ENCODE measurements around the gene SOX2. TPM values are rescaled to one million over a fixed set of nuclear protein-coding genes. Genes with fewer than 3 reads are reported as not detected.

Gene SOX2
- total and polyA plus RNA-seq, 2 experiments from 2014 or later = 2.2 to 3.5 TPM

GRCh38 chr3:181692311-181693145 lies 19.2 kb upstream of the SOX2 start:
- no peak for DNase-seq (ENCODE audit: low spot score)
- 38% methylated on average over 2 of the region's 2 CpGs for WGBS (ENCODE audit: low lambda C conversion rate, missing lambda C conversion rate)
- Histone ChIP-seq H2AFZ (no peak overlapping the region), H3K79me2 (no peaks in the 10 kb centered on the region), H3K9me2 (replicated peaks; ENCODE audit: insufficient read depth) (no peaks in the 10 kb centered on the region), H3K9me3 (ENCODE audit: low read depth) (no peaks in the 10 kb centered on the region), H4K20me1 (ENCODE audit: insufficient read depth, poor library complexity, severe bottlenecking) (no peaks in the 10 kb centered on the region), H3K36me3 (replicated peaks; ENCODE audit: insufficient read depth, low read depth) (no peaks in the 10 kb centered on the region), H3K4me1 (ENCODE audit: insufficient read depth) (peaks cover 11% of the 10 kb centered on the region), H3K4me2 (no peak overlapping the region), H3K27me3 (peaks cover 60% of the 10 kb centered on the region), H3K4me3 (no peak overlapping the region), H3K27ac (no peak overlapping the region)
- TF ChIP-seq EZH2 (IDR thresholded peaks at IDR 0.05; ENCODE audit: borderline replicate concordance) = no peak
- TF ChIP-seq, protein P1, sequence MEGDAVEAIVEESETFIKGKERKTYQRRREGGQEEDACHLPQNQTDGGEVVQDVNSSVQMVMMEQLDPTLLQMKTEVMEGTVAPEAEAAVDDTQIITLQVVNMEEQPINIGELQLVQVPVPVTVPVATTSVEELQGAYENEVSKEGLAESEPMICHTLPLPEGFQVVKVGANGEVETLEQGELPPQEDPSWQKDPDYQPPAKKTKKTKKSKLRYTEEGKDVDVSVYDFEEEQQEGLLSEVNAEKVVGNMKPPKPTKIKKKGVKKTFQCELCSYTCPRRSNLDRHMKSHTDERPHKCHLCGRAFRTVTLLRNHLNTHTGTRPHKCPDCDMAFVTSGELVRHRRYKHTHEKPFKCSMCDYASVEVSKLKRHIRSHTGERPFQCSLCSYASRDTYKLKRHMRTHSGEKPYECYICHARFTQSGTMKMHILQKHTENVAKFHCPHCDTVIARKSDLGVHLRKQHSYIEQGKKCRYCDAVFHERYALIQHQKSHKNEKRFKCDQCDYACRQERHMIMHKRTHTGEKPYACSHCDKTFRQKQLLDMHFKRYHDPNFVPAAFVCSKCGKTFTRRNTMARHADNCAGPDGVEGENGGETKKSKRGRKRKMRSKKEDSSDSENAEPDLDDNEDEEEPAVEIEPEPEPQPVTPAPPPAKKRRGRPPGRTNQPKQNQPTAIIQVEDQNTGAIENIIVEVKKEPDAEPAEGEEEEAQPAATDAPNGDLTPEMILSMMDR (IDR thresholded peaks at IDR 0.05; ENCODE audit: poor library complexity) = no peak
- no peak for TF ChIP-seq EZH2phosphoT487 (IDR thresholded peaks at IDR 0.05; ENCODE audit: low read depth, severe bottlenecking, unreplicated experiment)

GRCh38 chr3:181693280-181693679 lies 18.4 kb upstream of the SOX2 start:
- DNase-seq (ENCODE audit: low spot score) = no peak
- TF ChIP-seq EZH2phosphoT487 (IDR thresholded peaks at IDR 0.05; ENCODE audit: low read depth, severe bottlenecking, unreplicated experiment) (no peak), EZH2 (IDR thresholded peaks at IDR 0.05; ENCODE audit: borderline replicate concordance) (no peak)
- TF ChIP-seq, protein P1 (IDR thresholded peaks at IDR 0.05; ENCODE audit: poor library complexity) = no peak
- H3K4me2 ChIP-seq = no peak overlapping the region
- H2AFZ ChIP-seq = no peak overlapping the region
- no peaks in the 10 kb centered on the region for H3K9me3 ChIP-seq (ENCODE audit: low read depth)
- no peaks in the 10 kb centered on the region for H3K79me2 ChIP-seq
- peaks cover 11% of the 10 kb centered on the region for H3K4me1 ChIP-seq (ENCODE audit: insufficient read depth)
- H3K27me3 ChIP-seq = peaks cover 67% of the 10 kb centered on the region
- H3K4me3 ChIP-seq = no peak overlapping the region
- no peaks in the 10 kb centered on the region for H4K20me1 ChIP-seq (ENCODE audit: insufficient read depth, poor library complexity, severe bottlenecking)
- 89% methylated on average over 1 of the region's 1 CpG for WGBS (ENCODE audit: low lambda C conversion rate, missing lambda C conversion rate)
- no peaks in the 10 kb centered on the region for H3K9me2 ChIP-seq (replicated peaks; ENCODE audit: insufficient read depth)
- H3K36me3 ChIP-seq (replicated peaks; ENCODE audit: insufficient read depth, low read depth) = no peaks in the 10 kb centered on the region
- H3K27ac ChIP-seq = no peak overlapping the region

DNA sequence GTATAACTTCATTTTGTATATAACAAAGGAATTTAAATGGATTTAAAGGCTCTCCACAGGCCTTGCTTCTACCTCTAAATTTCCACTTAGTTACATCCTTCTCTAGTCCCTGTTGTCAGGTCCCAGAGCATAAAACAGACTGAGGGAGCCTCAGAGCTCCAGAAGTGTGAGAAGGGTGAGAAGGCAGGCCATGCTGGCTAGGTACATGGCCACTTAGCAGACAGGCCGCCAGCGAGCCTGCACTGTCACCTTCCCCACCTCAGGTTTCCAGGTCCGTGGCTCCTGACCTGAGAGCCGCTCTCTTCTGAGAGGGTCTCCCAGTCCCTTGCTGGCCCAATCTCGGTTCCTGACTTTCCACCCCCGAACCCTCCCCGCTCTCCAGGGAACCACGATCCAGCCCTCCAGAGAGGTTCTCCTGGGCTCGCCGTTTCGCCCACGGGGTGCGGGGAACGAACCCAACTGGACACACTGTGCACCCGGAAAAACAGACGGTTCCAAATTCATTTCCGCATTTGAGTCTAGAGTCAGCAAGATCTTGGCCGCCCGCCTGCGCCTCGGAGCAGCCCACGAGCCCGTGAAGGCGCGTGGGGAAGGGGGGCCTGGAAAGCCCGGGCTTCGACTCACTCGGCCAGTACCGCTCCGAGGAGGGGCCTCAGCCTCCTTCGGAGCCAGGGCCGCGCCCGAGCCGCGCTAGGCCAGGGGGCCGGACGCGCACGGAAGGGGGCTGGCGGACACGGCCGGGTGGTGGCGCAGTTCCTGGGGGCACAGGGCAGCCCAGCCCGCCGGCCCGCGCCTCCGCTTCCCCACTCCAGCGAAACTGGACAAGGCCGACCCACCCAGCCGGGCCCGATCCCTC lies 16.7 kb upstream of the SOX2 start:
- 16% methylated on average over 49 of the region's 53 CpGs for WGBS (ENCODE audit: low lambda C conversion rate, missing lambda C conversion rate)
- no peaks in the 10 kb centered on the region for H3K79me2 ChIP-seq
- peak overlapping the region; percentile 78 for H2AFZ ChIP-seq
- DNase-seq (ENCODE audit: low spot score) = peak; percentile 71
- H3K4me3 ChIP-seq = peak overlapping the region; percentile 44
- H3K9me2 ChIP-seq (replicated peaks; ENCODE audit: insufficient read depth) = no peaks in the 10 kb centered on the region
- no peak overlapping the region for H3K27ac ChIP-seq
- TF ChIP-seq, protein P1 (IDR thresholded peaks at IDR 0.05; ENCODE audit: poor library complexity) = peak; percentile 40
- TF ChIP-seq EZH2phosphoT487 (IDR thresholded peaks at IDR 0.05; ENCODE audit: low read depth, severe bottlenecking, unreplicated experiment) (no peak), EZH2 (IDR thresholded peaks at IDR 0.05; ENCODE audit: borderline replicate concordance) (no peak)
- H3K4me1 ChIP-seq (ENCODE audit: insufficient read depth) = peaks cover 11% of the 10 kb centered on the region
- peaks cover 84% of the 10 kb centered on the region for H3K27me3 ChIP-seq
- no peaks in the 10 kb centered on the region for H3K36me3 ChIP-seq (replicated peaks; ENCODE audit: insufficient read depth, low read depth)
- no peaks in the 10 kb centered on the region for H3K9me3 ChIP-seq (ENCODE audit: low read depth)
- H3K4me2 ChIP-seq = peak overlapping the region; percentile 97
- H4K20me1 ChIP-seq (ENCODE audit: insufficient read depth, poor library complexity, severe bottlenecking) = no peaks in the 10 kb centered on the region
